Activated CD8-positive, alpha-beta memory T cell treated with anti-CD3 and anti-CD28 coated beads, Interleukin-2, amount 50 U/mL, for 48 hours (primary cell): ENCODE measurements around the gene DLST.
A peak's percentile ranks its signal among the peaks of the same experiment; 100 is the strongest.

ENCODE experiments used
- DNase-seq: peaks from one replicate; pipeline ENCODE4 v3.0.0-alpha.2; 2020

Gene DLST

GRCh38 chr14:74898694-74899093, 17.0 kb downstream of the DLST start:
- DNase-seq: no peak

- DNase-seq: no peak
Observed at GRCh38 chr14:74902941-74903705, 21.4 kb downstream of the DLST start.

- no peak for DNase-seq
Observed at GRCh38 chr14:74904635-74905503, 23.2 kb downstream of the DLST start.

- DNase-seq: peak; percentile 95
Observed at GRCh38 chr14:74905595-74906142, 24.0 kb downstream of the DLST start.

- no peak for DNase-seq
Observed at GRCh38 chr14:74906925-74907521, 25.3 kb downstream of the DLST start.

GRCh38 chr14:74907744-74908143, 26.0 kb downstream of the DLST start:
- DNase-seq: no peak

- no peak for DNase-seq
Observed at GRCh38 chr14:74908861-74909341, 27.2 kb downstream of the DLST start.

- no peak for DNase-seq
Observed at GRCh38 chr14:74909501-74909900, 27.8 kb downstream of the DLST start.

GRCh38 chr14:74909911-74910310, 28.2 kb downstream of the DLST start:
- no peak for DNase-seq

- no peak for DNase-seq
Observed at GRCh38 chr14:74910556-74910955, 28.8 kb downstream of the DLST start.

GRCh38 chr14:74911221-74911620, 29.5 kb downstream of the DLST start:
- DNase-seq: no peak

GRCh38 chr14:74911704-74912103, 30.0 kb downstream of the DLST start:
- no peak for DNase-seq

GRCh38 chr14:74912111-74912510, 30.4 kb downstream of the DLST start:
- no peak for DNase-seq

- DNase-seq: no peak
Observed at GRCh38 chr14:74912801-74913200, 31.1 kb downstream of the DLST start.

GRCh38 chr14:74913393-74913910, 31.7 kb downstream of the DLST start:
- no peak for DNase-seq

GRCh38 chr14:74913986-74914573, 32.4 kb downstream of the DLST start:
- DNase-seq: no peak

- DNase-seq: no peak
Observed at GRCh38 chr14:74915426-74915825, 33.7 kb downstream of the DLST start.

GRCh38 chr14:74915826-74916225, 34.1 kb downstream of the DLST start:
- no peak for DNase-seq

- DNase-seq: no peak
Observed at GRCh38 chr14:74917178-74917543, 35.4 kb downstream of the DLST start.

GRCh38 chr14:74917646-74918081, 35.9 kb downstream of the DLST start:
- no peak for DNase-seq

- DNase-seq: no peak
Observed at GRCh38 chr14:74918380-74918779, 36.7 kb downstream of the DLST start.

GRCh38 chr14:74919421-74920165, 37.9 kb downstream of the DLST start:
- DNase-seq: no peak
